Skin epidermis (tissue), 12 donors: Measurements from ENCODE around the gene RSL1D1.

ENCODE experiments used
- H3K27ac ChIP-seq, 21 experiments: fragments of 200-600 bp; sonication (generic) in 11 of 21; one replicate each; pipeline ENCODE4 v1.5.0; 2020; ENCODE audit warnings: mild to moderate bottlenecking in 3 of 21, inconsistent platforms in 2 of 21, moderate library complexity in 2 of 21
- H3K4me3 ChIP-seq, 7 experiments: fragments of 200-600 bp; sonication (generic) in 2 of 7; one replicate each; pipeline ENCODE4 v1.5.0; 2020; ENCODE audit warnings: inconsistent platforms in 2 of 7, mild to moderate bottlenecking in 2 of 7, moderate library complexity in 1 of 7

RSL1D1 gene

GRCh38 chr16:11851294-11852091, at the start of gene RSL1D1:
Gene RSL1D1 (minus strand): TSS chr16:11851542. CDS start chr16:11851512, 30 bp downstream.
- Histone ChIP-seq H3K27ac (peak within 1 kb of the TSS; percentile 25 to 98 (median 92)), H3K4me3 (peak within 1 kb of the TSS; percentile 74 to 99 (median 97))

GRCh38 chr16:11901091-11901490, 49.7 kb upstream of the RSL1D1 start:
- Histone ChIP-seq H3K27ac (no peak overlapping the region), H3K4me3 (no peak overlapping the region)

- Histone ChIP-seq H3K27ac (peak overlapping the region in 2 of 21 experiments; percentile 9 to 26), H3K4me3 (no peak overlapping the region)
These were observed 45.3 kb upstream of the RSL1D1 start for GRCh38 chr16:11896486-11897176.

- no peak overlapping the region for H3K4me3 ChIP-seq
- H3K27ac ChIP-seq: no peak overlapping the region
These were observed 42.2 kb upstream of the RSL1D1 start for GRCh38 chr16:11893571-11893970.

- Histone ChIP-seq H3K27ac (no peak overlapping the region), H3K4me3 (no peak overlapping the region)
These were observed 41.4 kb upstream of the RSL1D1 start for GRCh38 chr16:11892761-11893160.

GRCh38 chr16:11890231-11890965, 39.1 kb upstream of the RSL1D1 start:
- Histone ChIP-seq H3K4me3 (no peak overlapping the region), H3K27ac (no peak overlapping the region)

- no peak overlapping the region for H3K27ac ChIP-seq
- no peak overlapping the region for H3K4me3 ChIP-seq
These were observed 35.5 kb upstream of the RSL1D1 start for GRCh38 chr16:11886881-11887280.

GRCh38 chr16:11884035-11884434, 32.7 kb upstream of the RSL1D1 start:
- Histone ChIP-seq H3K27ac (no peak overlapping the region), H3K4me3 (no peak overlapping the region)

GRCh38 chr16:11880007-11880406, 28.7 kb upstream of the RSL1D1 start:
- H3K4me3 ChIP-seq: no peak overlapping the region
- H3K27ac ChIP-seq: no peak overlapping the region

- Histone ChIP-seq H3K27ac (no peak overlapping the region), H3K4me3 (no peak overlapping the region)
These were observed 26.0 kb upstream of the RSL1D1 start for GRCh38 chr16:11877374-11877773.

- Histone ChIP-seq H3K4me3 (no peak overlapping the region), H3K27ac (no peak overlapping the region)
These were observed 25.0 kb upstream of the RSL1D1 start for GRCh38 chr16:11876306-11876705.

- no peak overlapping the region for H3K27ac ChIP-seq
- H3K4me3 ChIP-seq: no peak overlapping the region
These were observed 24.4 kb upstream of the RSL1D1 start for GRCh38 chr16:11875721-11876120.

GRCh38 chr16:11871193-11871592, 19.9 kb upstream of the RSL1D1 start:
- Histone ChIP-seq H3K4me3 (no peak overlapping the region), H3K27ac (no peak overlapping the region)

- no peak overlapping the region for H3K4me3 ChIP-seq
- no peak overlapping the region for H3K27ac ChIP-seq
These were observed 19.1 kb upstream of the RSL1D1 start for GRCh38 chr16:11870399-11870798.

- H3K27ac ChIP-seq: no peak overlapping the region
- no peak overlapping the region for H3K4me3 ChIP-seq
These were observed 18.2 kb upstream of the RSL1D1 start for GRCh38 chr16:11869353-11870228.

GRCh38 chr16:11868412-11868980, 17.2 kb upstream of the RSL1D1 start:
- H3K4me3 ChIP-seq: no peak overlapping the region
- no peak overlapping the region for H3K27ac ChIP-seq

GRCh38 chr16:11862489-11862888, 11.1 kb upstream of the RSL1D1 start:
- Histone ChIP-seq H3K4me3 (no peak overlapping the region), H3K27ac (no peak overlapping the region)

- no peak overlapping the region for H3K27ac ChIP-seq
- no peak overlapping the region for H3K4me3 ChIP-seq
These were observed 5.8 kb upstream of the RSL1D1 start for GRCh38 chr16:11857161-11857560.

GRCh38 chr16:11852092-11852809, 909 bp upstream of the RSL1D1 start:
- Histone ChIP-seq H3K27ac (peak overlapping the region in 20 of 21 experiments; percentile 79 to 98 (median 92)), H3K4me3 (peak overlapping the region; percentile 74 to 99 (median 97))
